Left cardiac atrium (tissue), 4 donors: ENCODE results near the gene CCDC13. TPM values are rescaled to one million over a fixed set of nuclear protein-coding genes. Genes with fewer than 3 reads are reported as not detected.
"Not testable (repeated sequence)": the region's sequence is repeated elsewhere in the genome, so short reads cannot be mapped to it uniquely, and the experiment has no call there.

ENCODE experiments used
- ATAC-seq, 2 donors: fragments of 200-7000 bp; cut with Tn5 transposase; one replicate each; pipeline ENCODE4 v1.9.1; 2020; ENCODE audit warnings: mild to moderate bottlenecking in 2 of 2, moderate library complexity in 2 of 2
- DNase-seq: peaks from one replicate; pipeline ENCODE4 v3.0.0-alpha.2; 2020
- intact Hi-C, 2 donors: fragments of 100-400 bp; cut with DNase I; formaldehyde crosslinking; loops; one replicate each; pipeline versions ENCODE4 v1.14.1 to v1.15.1; 2022 to 2023
- long read RNA-seq: library from polyadenylated mRNA; unstranded; transcript quantifications from one replicate; pipeline ENCODE4 v2.0.0, GENCODE V29; 2021
- total RNA-seq, 2 donors: library from RNA; stranded (reverse); fragmentation: NEBNext Ultra II Directional; extraction: Animal tissue kit (Norgen Biotek cat#: 25700); gene quantifications; one replicate each; pipeline ENCODE4 v1.2.1, GENCODE V29; 2021
- donor health status: DM: no; HTN: yes; CAD: no.
- donor health status: DM: no; HTN: yes; CAD: no; lungs with severe emphysema.
- donor health status: DM: yes; HTN: yes; CAD: no.
- donor health status: Dilated cardiomyopathy.

CCDC13 gene
- total RNA-seq: 1 to 10 TPM in 1 of 2 donors, not detected in 1; 1.0 TPM
- long read RNA-seq: 0 reads

GRCh38 chr3:42772670-42773408 lies at the start of gene CCDC13:
Gene CCDC13 (minus strand): TSS chr3:42773253. CDS start chr3:42758345, 14,908 bp downstream.
- DNase-seq: peak; percentile 98
- peak; percentile 98 for ATAC-seq
- intact Hi-C loops: no loop called here

GRCh38 chr3:42822828-42823227 lies 49.8 kb upstream of the CCDC13 start:
- intact Hi-C loops: no loop called here
- DNase-seq: no peak
- ATAC-seq: no peak

GRCh38 chr3:42820746-42821051 lies 47.6 kb upstream of the CCDC13 start:
- ATAC-seq: no peak
- no peak for DNase-seq
- intact Hi-C loops: no loop called here

GRCh38 chr3:42819351-42819965 lies 46.4 kb upstream of the CCDC13 start:
- ATAC-seq: no peak
- intact Hi-C loops: no loop called here

GRCh38 chr3:42815826-42816225 lies 42.8 kb upstream of the CCDC13 start:
- ATAC-seq (no peak), DNase-seq (no peak)
- intact Hi-C loops: no loop called here

More at GRCh38 chr3:42819351-42819965, 46.4 kb upstream of the CCDC13 start:
- DNase-seq: no peak

GRCh38 chr3:42814914-42815507 lies 42.0 kb upstream of the CCDC13 start:
- intact Hi-C loops: no loop called here
- DNase-seq (no peak), ATAC-seq (no peak)

GRCh38 chr3:42814246-42814645 lies 41.2 kb upstream of the CCDC13 start:
- intact Hi-C loops: no loop called here
- DNase-seq (no peak), ATAC-seq (no peak)

- DNase-seq, ATAC-seq, intact Hi-C loops: not testable (repeated sequence)
Observed at GRCh38 chr3:42811118-42811883, 38.2 kb upstream of the CCDC13 start.

- DNase-seq, intact Hi-C loops, ATAC-seq: not testable (repeated sequence)
Observed at GRCh38 chr3:42810706-42811105, 37.7 kb upstream of the CCDC13 start.

GRCh38 chr3:42809202-42809601 lies 36.1 kb upstream of the CCDC13 start, which contains the start of gene ACKR2:
Gene ACKR2 (plus strand): TSS chr3:42809445. CDS start chr3:42864503, 55,058 bp downstream.
- ATAC-seq (no peak), DNase-seq (no peak)
- intact Hi-C loops: no loop called here

- intact Hi-C loops: no loop called here
- DNase-seq (no peak), ATAC-seq (no peak)
Observed at GRCh38 chr3:42807929-42808328, 34.9 kb upstream of the CCDC13 start.

GRCh38 chr3:42805141-42805821 lies 32.2 kb upstream of the CCDC13 start:
- ATAC-seq (peak in 1 of 2 donors; percentile 11), DNase-seq (peak; percentile 32)

GRCh38 chr3:42804831-42805132 lies 31.7 kb upstream of the CCDC13 start:
- DNase-seq (no peak), ATAC-seq (no peak)
- intact Hi-C loops: no loop called here

More at GRCh38 chr3:42805141-42805821, 32.2 kb upstream of the CCDC13 start:
- intact Hi-C loops: no loop called here

GRCh38 chr3:42804106-42804830 lies 31.2 kb upstream of the CCDC13 start, which contains the start of gene HIGD1A:
Gene HIGD1A (minus strand): TSS chr3:42804490. CDS start chr3:42794253, 10,237 bp downstream.
- DNase-seq (peak; percentile 96), ATAC-seq (peak; percentile 99 to 100)
- intact Hi-C loops: no loop called here

- peak; percentile 57 for DNase-seq
- peak; percentile 31 to 64 for ATAC-seq
- intact Hi-C loops: no loop called here
Observed at GRCh38 chr3:42803414-42804105, 30.5 kb upstream of the CCDC13 start.

- DNase-seq: no peak
- intact Hi-C loops: no loop called here
Observed at GRCh38 chr3:42802876-42803413, 29.9 kb upstream of the CCDC13 start.

GRCh38 chr3:42801784-42802183 lies 28.7 kb upstream of the CCDC13 start:
- DNase-seq: no peak
- intact Hi-C loops: no loop called here
- ATAC-seq: no peak

More at GRCh38 chr3:42802876-42803413, 29.9 kb upstream of the CCDC13 start:
- no peak for ATAC-seq
